Measurements from ENCODE around the gene SLC47A2. TPM values are rescaled to one million over a fixed set of nuclear protein-coding genes. Genes with fewer than 3 reads are reported as not detected.

The SLC47A2 gene
- total and polyA plus RNA-seq, 9 of the 15 experiments (the other 6 are each of a cell fraction or from before 2014, with no cell fraction given), result not detected

GRCh38 chr17:19650826-19651225, 65.6 kb downstream of the SLC47A2 start:
- ChIA-PET CTCF (ENCODE audit: low intra/inter-chr PET ratio) (no interaction called here), POLR2A (no interaction called here)
- Histone ChIP-seq H3K79me2 (ENCODE audit: control insufficient read depth, insufficient read depth, low read length) (no peaks in the 10 kb centered on the region), H3K9ac (ENCODE audit: insufficient read depth in 1 of 2, low read depth in 2 of 2, low read length in 2 of 2) (no peak overlapping the region), H3K4me2 (ENCODE audit: insufficient read depth, low read length) (no peak overlapping the region), H3K27ac (ENCODE audit: extremely low read depth, low read depth, low read length) (no peak overlapping the region), H4K20me1 (replicated peaks; ENCODE audit: control insufficient read depth, insufficient read depth, low read length) (no peaks in the 10 kb centered on the region), H3K9me1 (ENCODE audit: control insufficient read depth, insufficient read depth, low read length) (no peaks in the 10 kb centered on the region), H3K9me3 (replicated peaks; ENCODE audit: control insufficient read depth, insufficient read depth, low read depth, low read length) (no peaks in the 10 kb centered on the region), H3K4me3 (no peak overlapping the region), H3K27me3 (ENCODE audit: control insufficient read depth in 2 of 2, insufficient read depth in 2 of 2, low read length in 2 of 2) (peaks cover 2 to 17% of the 10 kb centered on the region in 2 experiments; a peak in 3 of 5 replicates), H3K4me1 (replicated peaks in 1 of 2; ENCODE audit: control insufficient read depth in 2 of 2, insufficient read depth in 2 of 2, low read length in 2 of 2) (peaks cover 0 to 13% of the 10 kb centered on the region in 2 experiments; a peak in 2 of 5 replicates), H2AFZ (ENCODE audit: low read depth, low read length) (no peak overlapping the region), H3K36me3 (ENCODE audit: control insufficient read depth, insufficient read depth, low read length) (no peaks in the 10 kb centered on the region)
- BruUV-seq (replicated peaks), result no TSS peak
- no peak for ATAC-seq
- intact Hi-C loops (cut with micrococcal nuclease) (no loop called here), in situ Hi-C loops (cut with MboI) (no loop called here)
- DNase-seq (ENCODE audit: extremely low read depth in 1 of 4, low spot score in 3 of 4), result no peak
- WGBS (ENCODE audit: insufficient coverage, low coverage, missing lambda C conversion rate), result 13% methylated on average over 1 of the region's 1 CpG
- no peak for TF ChIP-seq HCFC1 (IDR thresholded peaks at IDR 0.05; ENCODE audit: low read depth, low read length)
- TF ChIP-seq CHAMP1 (IDR thresholded peaks at IDR 0.05), result no peak
- TF ChIP-seq SMARCE1 (IDR thresholded peaks at IDR 0.05), result no peak
- no peak for TF ChIP-seq E2F8 (IDR thresholded peaks at IDR 0.05; ENCODE audit: low read depth, partially characterized antibody)
- TF ChIP-seq TAL1 (IDR thresholded peaks at IDR 0.05), result no peak
- TF ChIP-seq USF2 (CRISPR knock-in tag; IDR thresholded peaks at IDR 0.05), result no peak
- TF ChIP-seq BRF2 (IDR thresholded peaks at IDR 0.05; ENCODE audit: borderline replicate concordance, insufficient read depth, insufficient read length), result no peak
- no peak for TF ChIP-seq LCOR (CRISPR knock-in tag; IDR thresholded peaks at IDR 0.05)
- no peak for TF ChIP-seq FOXM1 (IDR thresholded peaks at IDR 0.05; ENCODE audit: low read depth)
- no peak for TF ChIP-seq FOXM1 (CRISPR knock-in tag; IDR thresholded peaks at IDR 0.05; ENCODE audit: low read depth)
- TF ChIP-seq GTF2F1 (IDR thresholded peaks at IDR 0.05; ENCODE audit: low read depth, low read length), result no peak
- FAIRE-seq, result no peak
